ENCODE measurements around the gene LRRC7. TPM values are rescaled to one million over a fixed set of nuclear protein-coding genes. Genes with fewer than 3 reads are reported as not detected.

The LRRC7 gene
- total and polyA plus RNA-seq, 2 experiments from 2014 or later, result 1.2 TPM; not detected in 1

DNA sequence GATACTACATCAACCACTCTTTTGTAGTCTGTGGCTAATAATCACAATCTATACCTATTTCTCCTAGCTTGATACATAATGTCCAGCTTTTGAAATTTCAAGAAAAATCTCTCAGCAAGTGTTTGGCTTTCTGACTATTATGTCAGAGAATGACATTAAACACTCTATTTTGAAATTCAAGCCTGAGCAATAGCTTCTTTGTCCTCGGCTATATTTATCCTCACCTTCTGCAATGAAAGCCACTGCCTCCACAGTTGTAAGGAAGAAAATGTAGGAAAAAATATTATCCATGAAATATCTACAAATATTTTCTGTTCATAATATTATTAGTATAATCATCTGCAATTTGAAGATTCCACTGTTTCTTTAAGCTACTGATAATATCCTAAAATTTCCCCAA, 22.1 kb downstream of the LRRC7 start:
- no peak for TF ChIP-seq JUNB (IDR thresholded peaks at IDR 0.05; ENCODE audit: unreplicated experiment)
- TF ChIP-seq REST (IDR thresholded peaks at IDR 0.05; ENCODE audit: unreplicated experiment), result no peak
- TF ChIP-seq ZNF114 (CRISPR knock-in tag; IDR thresholded peaks at IDR 0.05), result no peak
- TF ChIP-seq CREB1 (CRISPR knock-in tag; IDR thresholded peaks at IDR 0.05; ENCODE audit: low read depth), result no peak
- no peak for TF ChIP-seq ZNF462 (CRISPR knock-in tag; IDR thresholded peaks at IDR 0.05)
- TF ChIP-seq POLR2AphosphoS5 (IDR thresholded peaks at IDR 0.05; ENCODE audit: low read depth), result no peak
- TF ChIP-seq, protein P1, sequence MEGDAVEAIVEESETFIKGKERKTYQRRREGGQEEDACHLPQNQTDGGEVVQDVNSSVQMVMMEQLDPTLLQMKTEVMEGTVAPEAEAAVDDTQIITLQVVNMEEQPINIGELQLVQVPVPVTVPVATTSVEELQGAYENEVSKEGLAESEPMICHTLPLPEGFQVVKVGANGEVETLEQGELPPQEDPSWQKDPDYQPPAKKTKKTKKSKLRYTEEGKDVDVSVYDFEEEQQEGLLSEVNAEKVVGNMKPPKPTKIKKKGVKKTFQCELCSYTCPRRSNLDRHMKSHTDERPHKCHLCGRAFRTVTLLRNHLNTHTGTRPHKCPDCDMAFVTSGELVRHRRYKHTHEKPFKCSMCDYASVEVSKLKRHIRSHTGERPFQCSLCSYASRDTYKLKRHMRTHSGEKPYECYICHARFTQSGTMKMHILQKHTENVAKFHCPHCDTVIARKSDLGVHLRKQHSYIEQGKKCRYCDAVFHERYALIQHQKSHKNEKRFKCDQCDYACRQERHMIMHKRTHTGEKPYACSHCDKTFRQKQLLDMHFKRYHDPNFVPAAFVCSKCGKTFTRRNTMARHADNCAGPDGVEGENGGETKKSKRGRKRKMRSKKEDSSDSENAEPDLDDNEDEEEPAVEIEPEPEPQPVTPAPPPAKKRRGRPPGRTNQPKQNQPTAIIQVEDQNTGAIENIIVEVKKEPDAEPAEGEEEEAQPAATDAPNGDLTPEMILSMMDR (conservative IDR thresholded peaks at IDR 0.05; ENCODE audit: low read depth in 2 of 2), result no peak
- TF ChIP-seq ZNF331 (CRISPR knock-in tag; IDR thresholded peaks at IDR 0.05; ENCODE audit: low read depth), result no peak
- TF ChIP-seq ETS1 (IDR thresholded peaks at IDR 0.05), result no peak
- no peaks in the 10 kb centered on the region for H3K36me3 ChIP-seq (ENCODE audit: insufficient read depth)
- no peak overlapping the region for H3K27ac Mint-ChIP-seq

More for the DNA sequence above, 22.1 kb downstream of the LRRC7 start:
- peaks cover 2% of the 10 kb centered on the region for H3K27me3 Mint-ChIP-seq (ENCODE audit: insufficient read depth, low read depth, poor library complexity)
- no peak for DNase-seq (ENCODE audit: low spot score)
- Histone ChIP-seq H3K4me2 (no peak overlapping the region), H3K4me3 (no peak overlapping the region), H4K20me1 (replicated peaks; ENCODE audit: insufficient read depth) (no peaks in the 10 kb centered on the region), H3K27ac (ENCODE audit: low read depth) (no peak overlapping the region), H3K79me2 (replicated peaks; ENCODE audit: insufficient read depth) (no peaks in the 10 kb centered on the region), H3F3A (replicated peaks; ENCODE audit: low read depth) (no peaks in the 10 kb centered on the region), H3K27me3 (ENCODE audit: insufficient read depth) (no peaks in the 10 kb centered on the region), H2AFZ (no peak overlapping the region), H3K9me2 (ENCODE audit: insufficient read depth) (no peaks in the 10 kb centered on the region), H3K4me1 (ENCODE audit: insufficient read depth) (no peaks in the 10 kb centered on the region)
- no peaks in the 10 kb centered on the region for H3K4me1 Mint-ChIP-seq
- no peaks in the 10 kb centered on the region for H3K9me3 Mint-ChIP-seq
- H3K4me3 Mint-ChIP-seq, result no peak overlapping the region
- H3K36me3 Mint-ChIP-seq (ENCODE audit: low read depth), result no peaks in the 10 kb centered on the region
- ATAC-seq, result no peak
